H1 (cell line): ENCODE results near the gene JAG2. TPM values are rescaled to one million over a fixed set of nuclear protein-coding genes. Genes with fewer than 3 reads are reported as not detected.

Source experiments
- CBX8 ChIP-seq: fragments of 300-800, 300-1000 bp; sonication (generic); IDR thresholded peaks from 2 replicates; pipeline ENCODE4 v1.7.1; 2016; ENCODE audit warnings: low read depth, low read length, borderline replicate concordance
- CHD2 ChIP-seq: IDR thresholded peaks from 2 replicates; pipeline ENCODE4 v1.6.1; 2012; ENCODE audit warnings: low read length, improper control_type of control experiment
- EGR1 ChIP-seq: IDR thresholded peaks from 2 replicates; pipeline ENCODE4 v1.6.1; 2011; ENCODE audit warnings: low read depth, low read length, borderline replicate concordance
- RXRA ChIP-seq: IDR thresholded peaks from 2 replicates; pipeline ENCODE4 v1.6.1; 2011; ENCODE audit warnings: low read depth, mild to moderate bottlenecking, low read length, moderate library complexity; ENCODE audit not compliant: insufficient read depth
- SIN3A ChIP-seq, 2 experiments: IDR thresholded peaks in 1 of 2; conservative IDR thresholded peaks in 1 of 2; 2 replicates each; pipeline ENCODE4 v1.6.1; 2011 to 2012; ENCODE audit warnings: low read length in 2 of 2, improper control_type of control experiment in 1 of 2, low read depth in 1 of 2, mild to moderate bottlenecking in 1 of 2
- SP4 ChIP-seq: IDR thresholded peaks from 2 replicates; pipeline ENCODE4 v1.6.1; 2012; ENCODE audit warnings: low read length, inconsistent platforms
- polyA plus RNA-seq, 7 experiments: library from polyadenylated mRNA; depleted of rRNA in 3 of 7; stranded (reverse) in 5 of 7; unstranded in 2 of 7; fragments of >200 nt in 5 of 7; fragments of 200-250 nt in 2 of 7; gene quantifications; 1 replicate in 5 of 7; 2 replicates in 1 of 7; 4 replicates in 1 of 7; pipeline versions ENCODE4 v1.2.1 to v1.2.3, GENCODE V29; 2011 to 2013; ENCODE audit warnings: missing spikeins in 2 of 7, mixed read lengths in 2 of 7
- total RNA-seq: library from RNA; stranded (reverse); fragmentation: NEBNext Ultra II Directional; extraction: Animal tissue kit (Norgen Biotek cat#: 25700); gene quantifications from 2 replicates; pipeline ENCODE4 v1.2.1, GENCODE V29; 2021

Gene JAG2
- total and polyA plus RNA-seq, 2 of the 8 experiments (the other 6 are each of a cell fraction or from before 2014, with no cell fraction given): 2.8 to 6.2 TPM

DNA sequence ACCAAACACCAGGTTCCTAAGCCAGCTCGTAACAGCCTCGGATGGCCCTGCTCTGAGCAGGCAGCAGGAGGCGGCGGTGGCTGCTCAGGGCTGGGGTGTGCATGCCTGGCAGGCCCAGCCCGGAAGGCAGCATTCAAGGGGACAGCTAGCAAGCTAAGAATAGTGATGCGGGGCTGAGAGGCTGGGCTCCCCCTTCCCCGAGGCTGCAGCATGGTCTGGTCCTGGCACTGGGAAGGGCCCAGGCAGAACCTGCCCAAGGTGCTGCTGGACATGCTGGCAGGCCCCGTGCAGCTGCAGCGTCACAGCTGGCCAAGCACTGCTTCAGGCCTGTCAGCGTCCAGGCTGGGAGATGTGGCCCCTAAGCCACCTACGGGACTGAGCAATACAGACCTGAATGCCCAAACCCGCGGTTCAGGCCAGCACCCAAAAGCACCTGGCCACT is 38.9 kb upstream of the JAG2 start (continued):
- no peak for TF ChIP-seq SP4
- no peak for TF ChIP-seq SIN3A (conservative IDR thresholded peaks at IDR 0.05 in 1 of 2, IDR thresholded peaks at IDR 0.05 in 1 of 2; ENCODE audit: low read depth in 1 of 2, low read length in 2 of 2)
- TF ChIP-seq CHD2: no peak
- no peak for TF ChIP-seq RXRA
- TF ChIP-seq CBX8: no peak
- 0 out of 2 replicates have a peak, but pooled peaks have one; percentile 24 for TF ChIP-seq EGR1
- TF ChIP-seq, all 59 proteins: peak for 5
